NCI-H1105 (cell line): ENCODE results near the gene CZIB.
A peak's percentile ranks its signal among the peaks of the same experiment; 100 is the strongest.
"Not testable (repeated sequence)": the region's sequence is repeated elsewhere in the genome, so short reads cannot be mapped to it uniquely, and the experiment has no call there.

ENCODE experiments used
- DNase-seq: peaks from one replicate; lab custom pipeline; 2025; lab: John Stamatoyannopoulos, UW

CZIB gene

DNA sequence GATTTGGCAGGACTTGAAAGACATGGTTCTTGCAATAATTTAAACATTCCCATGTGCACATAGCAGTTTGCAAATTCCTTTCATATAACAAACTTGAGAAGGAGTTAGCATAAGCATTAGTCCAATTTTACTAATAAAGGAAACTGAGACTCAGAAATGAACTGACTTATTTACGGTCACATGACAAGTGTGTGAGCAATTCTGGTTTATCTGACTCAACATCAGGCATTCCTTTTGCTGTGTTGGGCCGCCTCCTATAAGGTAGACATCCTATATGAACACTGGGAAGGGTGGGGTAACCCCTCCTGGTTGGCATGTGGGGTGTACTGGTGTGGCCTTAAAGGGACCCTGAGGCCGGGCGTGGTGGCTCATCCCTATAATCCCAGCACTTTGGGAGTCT lies 32.3 kb downstream of the CZIB start:
- DNase-seq = no peak

DNA sequence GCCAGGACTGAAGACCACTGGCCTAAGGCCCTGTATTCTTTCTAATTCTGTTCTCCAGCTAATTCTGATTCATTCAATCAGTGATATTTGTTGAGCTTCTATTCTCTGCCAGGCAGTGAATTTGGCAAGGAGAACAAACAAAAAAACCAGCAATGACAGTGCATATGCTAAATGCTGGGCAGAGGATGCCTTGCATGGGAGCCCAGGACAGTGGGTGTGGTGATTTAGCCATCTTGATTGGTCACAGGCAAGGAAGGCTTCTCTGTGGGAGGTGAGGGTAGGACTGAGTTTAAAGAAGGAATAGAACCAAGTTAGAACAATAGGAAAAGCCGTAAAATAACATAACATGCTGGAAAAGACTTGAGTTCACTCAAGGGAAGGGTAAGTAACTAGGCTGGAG lies 33.0 kb downstream of the CZIB start:
- no peak for DNase-seq

- no peak for DNase-seq
These were observed 33.9 kb downstream of the CZIB start for GRCh38 chr1:53186533-53186932.

DNA sequence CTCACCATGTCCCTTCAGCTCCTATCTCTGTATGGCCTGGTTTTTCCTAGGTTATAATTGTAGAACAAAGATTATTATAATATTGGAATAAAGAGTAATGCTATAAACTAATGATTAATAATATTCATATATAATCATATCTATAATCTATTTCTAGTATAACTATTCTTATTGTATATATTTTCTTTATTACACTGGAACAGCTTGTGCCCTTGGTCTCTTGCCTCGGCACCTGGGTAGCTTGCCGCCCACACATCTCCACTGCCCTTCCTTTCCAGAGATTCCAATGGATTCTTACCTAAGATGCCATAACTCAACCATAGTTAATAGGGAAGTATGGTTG lies 34.5 kb downstream of the CZIB start:
- not testable (repeated sequence) for DNase-seq

GRCh38 chr1:53183095-53183990 lies 37.1 kb downstream of the CZIB start:
- DNase-seq = no peak

DNA sequence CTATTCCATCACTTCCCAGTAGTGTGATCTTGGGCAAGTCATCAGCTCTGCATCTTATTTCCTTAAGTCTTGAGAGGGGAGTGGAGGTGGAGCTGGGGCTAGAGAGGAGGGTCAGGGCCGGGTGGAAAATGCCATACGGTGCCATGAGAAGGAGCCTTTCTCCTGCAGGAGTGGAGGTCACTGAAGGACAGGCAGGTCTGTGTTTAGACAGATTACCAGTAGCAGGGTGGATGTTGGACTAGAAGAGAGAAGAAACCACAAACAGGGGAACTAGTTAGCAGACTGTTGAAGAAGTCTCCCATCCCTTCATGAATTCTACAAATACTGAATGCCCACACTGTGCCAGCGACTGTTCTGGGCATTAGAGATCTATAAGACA lies 37.7 kb downstream of the CZIB start:
- no peak for DNase-seq

DNA sequence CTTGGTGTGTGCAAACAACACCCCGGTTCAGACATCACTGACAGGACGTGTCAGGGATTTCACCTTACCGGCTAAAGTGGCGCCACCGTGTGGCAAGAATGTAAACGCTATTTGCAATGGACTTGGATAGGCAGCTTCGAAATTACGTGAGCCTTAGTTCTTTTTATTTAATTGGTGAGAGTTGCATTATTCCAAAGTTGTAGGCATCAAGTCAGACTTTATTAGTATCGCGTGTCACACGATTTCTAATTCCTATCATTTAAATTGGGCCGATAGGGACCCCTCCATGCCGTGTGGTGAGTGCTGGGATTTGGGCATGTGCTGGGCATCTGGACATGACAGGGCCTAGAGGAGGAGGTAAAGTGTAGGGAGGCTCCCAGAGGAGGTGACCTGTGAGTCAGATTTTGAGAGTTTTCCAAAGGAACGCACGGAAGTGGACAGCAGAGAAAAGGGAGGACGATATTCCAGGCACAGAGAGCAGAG lies 38.3 kb downstream of the CZIB start:
- DNase-seq = peak; percentile 64

DNA sequence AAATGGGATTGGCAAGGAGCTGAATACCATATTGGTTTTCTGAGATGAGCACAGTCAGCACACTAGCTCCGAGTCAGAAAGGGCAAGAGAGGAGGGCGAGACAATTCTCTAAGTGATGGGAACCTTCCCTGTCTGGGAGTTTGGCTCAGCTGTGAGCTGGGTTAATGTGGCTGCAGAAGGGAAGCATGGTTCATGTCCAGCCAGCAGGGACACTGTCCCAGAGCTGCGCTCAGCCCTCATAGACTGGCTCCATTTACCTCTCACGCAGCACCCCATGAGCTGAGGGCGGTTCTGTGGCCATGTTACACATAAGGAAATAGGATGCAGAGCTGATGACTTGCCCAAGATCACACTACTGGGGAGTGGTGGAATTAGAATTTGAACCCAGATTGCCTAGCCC lies 39.5 kb downstream of the CZIB start:
- DNase-seq = no peak

GRCh38 chr1:53180226-53180625 lies 40.2 kb downstream of the CZIB start:
- no peak for DNase-seq

DNA sequence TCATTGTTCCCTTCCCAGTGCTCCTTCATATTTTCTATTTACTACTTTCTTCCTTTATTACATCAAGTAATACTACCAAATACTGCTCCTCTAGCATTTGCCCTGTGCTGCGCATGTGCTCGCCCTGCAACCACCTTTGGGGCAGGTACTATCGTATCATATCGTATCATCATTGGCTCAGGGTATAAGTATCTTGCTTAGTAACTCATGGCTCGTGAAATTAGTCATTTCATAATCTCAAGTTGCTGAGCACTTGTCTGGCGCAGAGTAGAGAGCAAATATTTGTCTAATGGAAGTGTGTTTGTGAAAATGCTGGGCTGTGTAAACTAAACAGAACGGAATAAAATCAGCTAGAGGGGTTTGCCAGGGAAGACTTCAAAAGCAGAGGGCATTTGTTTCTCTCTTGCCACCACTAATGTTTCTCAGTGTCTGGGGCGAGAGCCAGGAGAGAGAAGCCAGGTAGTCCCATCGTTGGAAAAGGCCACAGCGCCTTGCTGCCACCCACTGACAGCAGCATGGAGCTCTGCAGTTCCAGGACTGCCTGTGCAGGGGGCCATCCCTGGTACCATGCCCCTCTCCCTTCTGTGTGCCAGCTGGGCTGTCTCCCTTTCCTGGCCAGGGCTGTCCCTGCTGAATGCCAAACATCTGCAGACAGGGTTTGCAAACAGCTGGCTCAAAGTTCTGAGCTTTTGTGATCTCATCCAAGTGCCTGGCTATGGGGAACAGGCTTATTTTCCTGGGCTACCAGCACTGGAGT lies 43.8 kb downstream of the CZIB start:
- peak; percentile 28 for DNase-seq

DNA sequence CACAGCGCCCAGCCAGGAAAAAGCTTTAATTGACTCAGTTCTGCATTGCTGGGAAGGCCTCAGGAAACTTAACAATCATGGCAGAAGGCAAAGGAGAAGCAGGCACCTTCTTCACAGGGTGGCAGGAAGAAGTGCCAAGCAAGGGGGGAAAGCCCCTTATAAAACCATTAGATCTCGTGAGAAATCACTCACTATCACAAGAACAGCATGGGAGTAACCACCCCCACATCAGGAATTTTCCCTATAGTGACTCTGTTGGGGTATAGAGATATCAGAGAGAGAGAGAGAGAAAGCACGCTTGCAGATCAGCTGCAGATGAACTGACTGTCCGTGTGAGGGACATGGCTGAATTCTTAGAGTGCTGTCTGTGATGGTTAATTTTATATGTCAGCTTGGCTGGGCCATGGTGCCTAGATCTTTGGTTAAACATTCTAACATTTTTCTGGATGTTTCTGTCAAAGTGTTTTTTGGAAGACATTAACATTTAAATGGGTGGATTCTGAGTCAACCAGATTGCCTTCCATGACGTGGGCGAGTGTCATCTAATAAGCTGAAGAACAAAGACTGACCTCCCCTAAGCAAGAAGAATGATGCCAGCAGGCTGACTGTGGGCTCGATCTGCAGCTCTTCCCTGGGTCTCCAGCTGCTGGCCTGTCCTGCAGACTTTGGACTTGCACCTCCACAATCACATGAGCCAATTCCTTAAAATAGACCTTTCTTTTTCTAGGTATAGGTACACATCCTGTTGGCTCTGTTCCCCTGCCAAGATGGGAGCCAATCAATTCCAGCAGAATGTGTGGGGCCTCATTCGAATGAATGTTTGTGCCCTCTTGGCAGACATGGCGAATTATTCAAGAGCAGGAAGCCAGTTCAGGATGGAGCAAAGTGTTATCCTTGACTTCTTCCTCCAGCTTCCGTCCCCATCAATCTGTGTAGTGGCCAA lies 45.2 kb downstream of the CZIB start:
- DNase-seq = no peak

- DNase-seq = no peak
These were observed 47.9 kb downstream of the CZIB start for GRCh38 chr1:53172426-53173128.

GRCh38 chr1:53166912-53167311 lies 53.5 kb downstream of the CZIB start:
- no peak for DNase-seq

DNA sequence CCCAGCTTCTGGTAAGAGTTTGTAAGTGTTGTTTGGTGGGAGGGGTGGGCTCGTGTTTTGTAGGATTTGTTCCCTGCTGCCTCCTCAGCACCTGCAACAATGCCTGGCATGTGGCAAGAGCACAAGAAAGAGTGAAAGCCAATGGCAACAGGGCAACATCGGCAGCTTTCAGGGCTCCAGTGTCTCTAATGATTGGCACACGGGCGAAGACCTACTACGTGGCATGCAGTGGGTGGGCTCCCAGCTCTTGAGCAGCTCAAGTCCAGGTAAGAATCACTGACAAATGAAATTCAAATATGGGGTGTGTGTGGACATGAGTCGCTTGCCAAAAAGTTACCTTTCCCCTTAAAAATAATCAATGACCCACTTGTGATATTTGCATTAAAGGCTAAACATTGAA lies 54.1 kb downstream of the CZIB start:
- DNase-seq = no peak

DNA sequence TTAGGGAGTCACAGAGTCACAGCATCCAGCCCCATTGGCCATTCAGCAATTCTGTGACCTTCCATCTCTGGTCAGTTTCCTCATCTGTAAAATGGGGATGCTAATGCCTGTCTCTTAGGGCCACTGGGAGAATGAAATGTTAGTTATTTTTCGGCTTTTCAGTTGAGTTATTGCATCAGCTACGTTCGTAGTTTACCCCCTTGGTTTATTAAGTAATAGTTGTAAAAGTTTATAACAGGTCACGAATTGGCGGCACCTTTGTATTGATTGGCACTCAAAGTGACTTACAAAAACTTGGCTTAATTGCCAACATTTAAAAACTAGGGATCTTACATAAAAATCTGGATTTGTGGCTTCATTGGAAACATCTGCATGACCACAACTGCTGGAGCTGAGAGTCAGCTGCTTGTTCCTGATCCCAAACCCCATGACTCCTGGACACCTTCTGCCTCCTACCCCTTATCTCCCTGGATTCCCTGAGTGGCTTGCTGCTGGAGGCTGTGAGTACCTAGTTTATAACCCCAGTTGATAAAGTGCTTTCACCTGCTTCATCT lies 54.9 kb downstream of the CZIB start:
- DNase-seq = no peak
